MCF 10A (cell line): ENCODE measurements around the gene LOXHD1. TPM values are rescaled to one million over a fixed set of nuclear protein-coding genes. Genes with fewer than 3 reads are reported as not detected.

Experiments
- BruUV-seq: library from RNA; stranded (reverse); fragments of 400-500 nt; replicated peaks from 2 replicates; lab custom pipeline; 2021; lab: Mats Ljungman, UMichigan
- CTCF ChIA-PET: fragments of 300-600 bp; sonication (Branson Sonifier 250); formaldehyde crosslinking; extraction: SDS; loops from one replicate; lab custom pipeline; 2021; ENCODE audit warnings: antibody characterized with exemption, inconsistent platforms; lab: Yijun Ruan, JAX
- POLR2A ChIA-PET: fragments of 300-600, 350-650 bp; sonication (Branson Sonifier 250); formaldehyde crosslinking; extraction: SDS; loops from one replicate; lab custom pipeline; 2020; ENCODE audit warnings: antibody characterized with exemption, inconsistent platforms; lab: Yijun Ruan, JAX
- DNase-seq: peaks from one replicate; pipeline ENCODE4 v3.0.0-alpha.2; 2018; ENCODE audit not compliant: unreplicated experiment
- H3K27ac Mint-ChIP-seq: one replicate; pipeline ENCODE4 v1.8.0; 2022; ENCODE audit warnings: mild to moderate bottlenecking, low read depth, mixed read lengths; ENCODE audit not compliant: unreplicated experiment
- H3K27me3 Mint-ChIP-seq: one replicate; pipeline ENCODE4 v1.8.0; 2022; ENCODE audit warnings: mixed read lengths; ENCODE audit not compliant: insufficient read depth, unreplicated experiment
- H3K36me3 Mint-ChIP-seq: one replicate; pipeline ENCODE4 v1.8.0; 2022; ENCODE audit warnings: mild to moderate bottlenecking, moderate library complexity, mixed read lengths; ENCODE audit not compliant: insufficient read depth, unreplicated experiment
- H3K4me1 Mint-ChIP-seq: one replicate; pipeline ENCODE4 v1.8.0; 2022; ENCODE audit warnings: mixed read lengths; ENCODE audit not compliant: insufficient read depth, unreplicated experiment
- H3K4me3 Mint-ChIP-seq: one replicate; pipeline ENCODE4 v1.8.0; 2022; ENCODE audit warnings: mild to moderate bottlenecking, moderate library complexity, mixed read lengths; ENCODE audit not compliant: unreplicated experiment
- H3K9me3 Mint-ChIP-seq: one replicate; pipeline ENCODE4 v1.8.0; 2022; ENCODE audit warnings: mixed read lengths; ENCODE audit not compliant: unreplicated experiment
- intact Hi-C: fragments of 100-400 bp; cut with micrococcal nuclease; formaldehyde crosslinking; loops from 2 replicates; pipeline ENCODE4 v1.14.1; 2022
- total RNA-seq: library from RNA; stranded (reverse); gene quantifications from 2 replicates; pipeline ENCODE4 v1.2.3, GENCODE V29; 2022
- TF ChIP-seq, protein P1 (sequence below): fragments of 200-600 bp; IDR thresholded peaks from one replicate; pipeline ENCODE4 v1.8.0; 2022; ENCODE audit warnings: antibody characterized with exemption, mild to moderate bottlenecking; ENCODE audit not compliant: unreplicated experiment

Gene LOXHD1
- total RNA-seq, 1 experiment from 2014 or later, result not detected

DNA sequence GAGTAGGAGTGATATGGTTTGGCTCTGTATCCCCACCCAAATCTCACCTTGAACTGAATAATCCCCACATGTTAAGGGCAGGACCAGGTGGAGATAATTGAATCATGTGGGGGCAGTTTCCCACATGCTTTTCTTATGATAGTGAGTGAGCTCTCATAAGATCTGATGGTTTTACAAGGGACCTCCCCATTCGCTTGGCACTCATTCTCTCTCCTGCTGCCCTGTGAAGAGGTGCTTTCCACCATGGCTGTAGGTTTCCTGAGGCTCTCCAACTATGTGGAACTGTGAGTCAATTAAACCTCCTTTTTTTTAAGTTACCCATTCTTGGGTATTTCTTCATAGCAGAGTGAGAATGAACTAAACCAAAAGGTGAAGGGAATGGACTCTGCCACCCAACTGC is 207.5 kb downstream of the LOXHD1 start:
- Mint-ChIP-seq H3K9me3 (no peaks in the 10 kb centered on the region), H3K27ac (no peak overlapping the region), H3K4me1 (no peaks in the 10 kb centered on the region), H3K36me3 (peaks cover 11% of the 10 kb centered on the region), H3K4me3 (no peak overlapping the region), H3K27me3 (no peaks in the 10 kb centered on the region)
- intact Hi-C loops, result no loop called here
- ChIA-PET POLR2A (no interaction called here), CTCF (interaction anchor here (0.7 kb wide), 2 partner anchors 38 to 105 kb away, joined by 3 to 4 read pairs; no protein-coding TSS in a partner anchor)
- no peak for DNase-seq
- BruUV-seq, result no TSS peak
- TF ChIP-seq, protein P1, sequence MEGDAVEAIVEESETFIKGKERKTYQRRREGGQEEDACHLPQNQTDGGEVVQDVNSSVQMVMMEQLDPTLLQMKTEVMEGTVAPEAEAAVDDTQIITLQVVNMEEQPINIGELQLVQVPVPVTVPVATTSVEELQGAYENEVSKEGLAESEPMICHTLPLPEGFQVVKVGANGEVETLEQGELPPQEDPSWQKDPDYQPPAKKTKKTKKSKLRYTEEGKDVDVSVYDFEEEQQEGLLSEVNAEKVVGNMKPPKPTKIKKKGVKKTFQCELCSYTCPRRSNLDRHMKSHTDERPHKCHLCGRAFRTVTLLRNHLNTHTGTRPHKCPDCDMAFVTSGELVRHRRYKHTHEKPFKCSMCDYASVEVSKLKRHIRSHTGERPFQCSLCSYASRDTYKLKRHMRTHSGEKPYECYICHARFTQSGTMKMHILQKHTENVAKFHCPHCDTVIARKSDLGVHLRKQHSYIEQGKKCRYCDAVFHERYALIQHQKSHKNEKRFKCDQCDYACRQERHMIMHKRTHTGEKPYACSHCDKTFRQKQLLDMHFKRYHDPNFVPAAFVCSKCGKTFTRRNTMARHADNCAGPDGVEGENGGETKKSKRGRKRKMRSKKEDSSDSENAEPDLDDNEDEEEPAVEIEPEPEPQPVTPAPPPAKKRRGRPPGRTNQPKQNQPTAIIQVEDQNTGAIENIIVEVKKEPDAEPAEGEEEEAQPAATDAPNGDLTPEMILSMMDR, result no peak

DNA sequence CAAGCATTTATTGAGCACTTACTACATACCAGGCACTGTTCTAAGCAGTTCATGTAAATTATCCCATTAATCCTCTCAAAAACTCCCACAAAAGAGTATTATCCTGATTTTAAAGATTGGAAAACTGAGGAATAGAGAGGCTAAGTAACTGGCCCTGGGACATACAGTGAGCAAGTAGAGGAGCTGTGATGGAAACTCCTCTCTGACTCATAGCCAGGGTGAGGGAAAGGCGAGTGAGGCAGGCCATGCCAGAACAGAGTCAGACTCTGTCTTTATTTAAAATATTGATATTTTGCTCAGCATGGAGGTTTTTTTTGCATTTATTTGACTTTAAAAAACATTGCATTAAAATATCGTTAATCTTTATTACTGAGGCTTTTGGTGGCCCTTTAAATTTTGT is 208.0 kb downstream of the LOXHD1 start:
- TF ChIP-seq, protein P1, result no peak
- intact Hi-C loops, result no loop called here
- H3K27me3 Mint-ChIP-seq, result no peaks in the 10 kb centered on the region
- ChIA-PET CTCF (interaction anchor here (0.7 kb wide), 3 partner anchors 38 to 174 kb away, joined by 3 to 4 read pairs (median 3); no protein-coding TSS in a partner anchor), POLR2A (no interaction called here)
- H3K4me3 Mint-ChIP-seq, result no peak overlapping the region
- peaks cover 11% of the 10 kb centered on the region for H3K36me3 Mint-ChIP-seq
- H3K4me1 Mint-ChIP-seq, result no peaks in the 10 kb centered on the region
- no peaks in the 10 kb centered on the region for H3K9me3 Mint-ChIP-seq
- H3K27ac Mint-ChIP-seq, result no peak overlapping the region
- DNase-seq, result no peak
- BruUV-seq, result no TSS peak

DNA sequence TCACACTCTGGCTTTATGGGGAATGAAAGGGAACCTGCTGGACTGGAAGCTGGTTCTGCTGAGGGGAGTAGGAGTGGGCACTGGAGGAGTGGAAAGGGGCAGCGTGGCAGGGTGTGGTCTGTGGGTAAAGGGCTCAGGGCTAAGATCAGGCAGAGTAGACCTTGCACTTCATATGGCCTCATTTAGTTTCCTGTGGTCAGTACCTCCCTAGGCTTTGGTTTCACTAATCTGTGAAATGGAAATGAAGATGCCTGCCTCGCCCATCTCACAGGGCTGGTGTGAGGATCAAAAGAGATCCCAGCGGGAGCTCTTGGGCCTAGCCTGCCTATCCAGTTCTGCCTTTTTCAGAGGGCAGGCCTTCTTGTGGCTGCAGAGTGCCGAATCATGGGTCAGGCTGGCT is 208.7 kb downstream of the LOXHD1 start:
- TF ChIP-seq, protein P1, result no peak
- Mint-ChIP-seq H3K4me1 (no peaks in the 10 kb centered on the region), H3K9me3 (no peaks in the 10 kb centered on the region), H3K4me3 (no peak overlapping the region), H3K36me3 (peaks cover 11% of the 10 kb centered on the region), H3K27ac (no peak overlapping the region), H3K27me3 (no peaks in the 10 kb centered on the region)
- CTCF ChIA-PET, result interaction anchor here (0.6 to 1.0 kb wide), 3 partner anchors 60 to 461 kb away, joined by 3 to 4 read pairs (median 4); no protein-coding TSS in a partner anchor
- POLR2A ChIA-PET, result no interaction called here
- intact Hi-C loops, result no loop called here
- DNase-seq, result no peak
- no TSS peak for BruUV-seq

DNA sequence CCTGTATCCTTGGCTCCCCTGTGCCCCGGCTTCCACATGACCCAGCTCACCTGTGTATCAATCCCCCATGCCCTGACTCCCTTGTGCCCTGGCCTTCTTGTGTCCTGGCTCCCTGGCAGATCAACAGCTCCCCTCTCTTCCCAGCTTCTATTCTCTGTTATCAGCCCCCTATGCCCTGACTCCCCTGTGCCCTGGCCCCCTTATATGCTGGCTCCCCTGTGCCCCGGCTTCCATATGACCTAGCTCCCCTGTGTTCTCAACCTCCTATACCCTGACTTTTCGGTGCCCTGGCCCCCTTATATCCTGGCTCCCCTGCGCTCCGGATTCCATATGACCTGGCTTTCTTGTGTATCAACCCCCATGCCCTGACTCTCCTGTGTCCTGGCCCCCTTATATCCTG is 209.2 kb downstream of the LOXHD1 start:
- no peak overlapping the region for H3K4me3 Mint-ChIP-seq
- CTCF ChIA-PET, result interaction anchor here (0.5 to 1.2 kb wide), 4 partner anchors 60 to 175 kb away, joined by 3 to 4 read pairs (median 4); no protein-coding TSS in a partner anchor
- no peak overlapping the region for H3K27ac Mint-ChIP-seq
- no TSS peak for BruUV-seq
- H3K27me3 Mint-ChIP-seq, result no peaks in the 10 kb centered on the region
- TF ChIP-seq, protein P1, result no peak
- POLR2A ChIA-PET, result no interaction called here
- H3K9me3 Mint-ChIP-seq, result no peaks in the 10 kb centered on the region
- no peaks in the 10 kb centered on the region for H3K4me1 Mint-ChIP-seq
- peaks cover 11% of the 10 kb centered on the region for H3K36me3 Mint-ChIP-seq
- no peak for DNase-seq
- intact Hi-C loops, result no loop called here
